ENCODE results near the gene TMEM248. TPM values are rescaled to one million over a fixed set of nuclear protein-coding genes. Genes with fewer than 3 reads are reported as not detected.

TMEM248 gene
- total RNA-seq, 6 donors from 2014 or later: 55.5 to 153 (median 111) TPM

DNA sequence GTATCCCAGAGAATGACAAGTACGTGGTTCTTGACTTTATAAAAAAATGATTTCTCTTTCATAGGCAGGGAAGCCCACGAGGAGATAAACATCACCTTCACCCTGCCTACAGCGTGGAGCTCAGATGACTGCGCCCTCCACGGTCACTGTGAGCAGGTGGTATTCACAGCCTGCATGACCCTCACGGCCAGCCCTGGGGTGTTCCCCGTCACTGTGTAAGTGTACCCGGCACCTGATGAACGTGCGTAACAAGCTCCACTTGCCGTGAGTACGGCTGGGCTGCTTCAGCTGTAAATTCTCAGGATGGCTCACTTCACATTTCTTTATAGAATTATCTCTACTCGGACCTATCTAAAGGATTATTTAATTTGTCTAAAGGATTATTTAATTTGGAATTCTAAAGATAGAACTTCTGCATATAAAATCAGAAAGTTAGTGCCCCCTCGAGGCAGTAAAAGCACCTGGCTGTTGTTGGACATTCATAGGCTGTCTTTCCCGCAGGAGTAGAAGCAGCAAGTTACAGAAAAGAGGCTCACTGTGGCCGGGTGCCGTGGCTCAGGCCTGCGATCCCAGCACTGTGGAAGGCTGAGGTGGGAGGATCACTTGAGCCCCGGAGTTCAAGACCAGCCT is 27.6 kb downstream of the TMEM248 start:
- Histone ChIP-seq H3K4me1 (peaks cover 0 to 11% (median 5%) of the 10 kb centered on the region in 4 donors), H3K27ac (no peak overlapping the region), H3K4me3 (no peak overlapping the region), H3K27me3 (no peaks in the 10 kb centered on the region), H3K36me3 (peaks cover 45 to 99% (median 75%) of the 10 kb centered on the region in 4 donors), H3K9me3 (no peaks in the 10 kb centered on the region)
- no peak for TF ChIP-seq POLR2A (IDR thresholded peaks at IDR 0.05)
- TF ChIP-seq, protein P1, sequence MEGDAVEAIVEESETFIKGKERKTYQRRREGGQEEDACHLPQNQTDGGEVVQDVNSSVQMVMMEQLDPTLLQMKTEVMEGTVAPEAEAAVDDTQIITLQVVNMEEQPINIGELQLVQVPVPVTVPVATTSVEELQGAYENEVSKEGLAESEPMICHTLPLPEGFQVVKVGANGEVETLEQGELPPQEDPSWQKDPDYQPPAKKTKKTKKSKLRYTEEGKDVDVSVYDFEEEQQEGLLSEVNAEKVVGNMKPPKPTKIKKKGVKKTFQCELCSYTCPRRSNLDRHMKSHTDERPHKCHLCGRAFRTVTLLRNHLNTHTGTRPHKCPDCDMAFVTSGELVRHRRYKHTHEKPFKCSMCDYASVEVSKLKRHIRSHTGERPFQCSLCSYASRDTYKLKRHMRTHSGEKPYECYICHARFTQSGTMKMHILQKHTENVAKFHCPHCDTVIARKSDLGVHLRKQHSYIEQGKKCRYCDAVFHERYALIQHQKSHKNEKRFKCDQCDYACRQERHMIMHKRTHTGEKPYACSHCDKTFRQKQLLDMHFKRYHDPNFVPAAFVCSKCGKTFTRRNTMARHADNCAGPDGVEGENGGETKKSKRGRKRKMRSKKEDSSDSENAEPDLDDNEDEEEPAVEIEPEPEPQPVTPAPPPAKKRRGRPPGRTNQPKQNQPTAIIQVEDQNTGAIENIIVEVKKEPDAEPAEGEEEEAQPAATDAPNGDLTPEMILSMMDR (IDR thresholded peaks at IDR 0.05): no peak
- TF ChIP-seq EP300 (IDR thresholded peaks at IDR 0.05): no peak
- no peak for TF ChIP-seq POLR2AphosphoS5 (IDR thresholded peaks at IDR 0.05)
- DNase-seq (no peak), ATAC-seq (ENCODE audit: low FRiP score in 2 of 2) (no peak)
- WGBS, 2 donors: 93 to 96% methylated on average over 19 of the region's 19 CpGs

DNA sequence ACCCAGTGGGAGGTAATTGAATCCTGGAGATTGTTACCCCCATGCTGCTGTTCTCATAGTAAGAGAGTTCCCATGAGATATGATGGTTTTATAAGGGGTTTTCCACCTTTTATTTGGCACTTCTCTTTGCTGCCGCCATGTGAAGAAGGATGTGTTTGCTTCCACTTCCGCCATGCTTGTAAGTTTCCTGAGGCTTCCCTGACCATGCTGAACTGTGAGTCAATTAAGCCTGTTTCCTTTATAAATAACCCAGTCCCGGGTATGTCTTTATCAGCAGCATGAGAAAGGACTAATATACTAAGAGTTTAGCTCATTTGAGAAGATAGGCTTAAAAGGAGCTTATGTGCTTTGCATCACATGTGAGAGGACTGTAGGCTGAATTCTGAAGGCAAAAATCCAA is 29.3 kb downstream of the TMEM248 start:
- WGBS, 2 donors: 73 to 80% methylated on average over 3 of the region's 3 CpGs
- TF ChIP-seq POLR2A (IDR thresholded peaks at IDR 0.05) (no peak), POLR2AphosphoS5 (IDR thresholded peaks at IDR 0.05) (no peak), EP300 (IDR thresholded peaks at IDR 0.05) (no peak)
- TF ChIP-seq, protein P1 (IDR thresholded peaks at IDR 0.05): no peak
- Histone ChIP-seq H3K9me3 (no peaks in the 10 kb centered on the region), H3K36me3 (peaks cover 39 to 97% (median 73%) of the 10 kb centered on the region in 4 donors), H3K27me3 (no peaks in the 10 kb centered on the region), H3K4me3 (no peak overlapping the region), H3K27ac (no peak overlapping the region), H3K4me1 (peaks cover 0 to 11% (median 5%) of the 10 kb centered on the region in 4 donors)
- DNase-seq (no peak), ATAC-seq (ENCODE audit: low FRiP score in 2 of 2) (no peak)

DNA sequence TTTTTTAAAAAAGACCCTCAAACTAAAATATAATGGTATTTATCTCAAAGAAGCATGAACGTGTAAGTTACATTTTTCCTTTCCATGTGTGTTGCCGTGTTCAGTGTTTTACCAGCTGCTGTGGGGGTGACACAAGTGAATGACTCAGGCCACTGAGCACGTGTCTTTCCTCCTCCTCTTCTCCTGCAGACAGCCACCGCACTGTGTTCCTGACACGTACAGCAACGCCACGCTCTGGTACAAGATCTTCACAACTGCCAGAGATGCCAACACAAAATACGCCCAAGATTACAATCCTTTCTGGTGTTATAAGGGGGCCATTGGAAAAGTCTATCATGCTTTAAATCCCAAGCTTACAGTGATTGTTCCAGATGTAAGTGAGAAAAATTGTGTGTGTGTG is 29.7 kb downstream of the TMEM248 start:
- peaks cover 41 to 97% (median 74%) of the 10 kb centered on the region in 4 donors for H3K36me3 ChIP-seq

DNA sequence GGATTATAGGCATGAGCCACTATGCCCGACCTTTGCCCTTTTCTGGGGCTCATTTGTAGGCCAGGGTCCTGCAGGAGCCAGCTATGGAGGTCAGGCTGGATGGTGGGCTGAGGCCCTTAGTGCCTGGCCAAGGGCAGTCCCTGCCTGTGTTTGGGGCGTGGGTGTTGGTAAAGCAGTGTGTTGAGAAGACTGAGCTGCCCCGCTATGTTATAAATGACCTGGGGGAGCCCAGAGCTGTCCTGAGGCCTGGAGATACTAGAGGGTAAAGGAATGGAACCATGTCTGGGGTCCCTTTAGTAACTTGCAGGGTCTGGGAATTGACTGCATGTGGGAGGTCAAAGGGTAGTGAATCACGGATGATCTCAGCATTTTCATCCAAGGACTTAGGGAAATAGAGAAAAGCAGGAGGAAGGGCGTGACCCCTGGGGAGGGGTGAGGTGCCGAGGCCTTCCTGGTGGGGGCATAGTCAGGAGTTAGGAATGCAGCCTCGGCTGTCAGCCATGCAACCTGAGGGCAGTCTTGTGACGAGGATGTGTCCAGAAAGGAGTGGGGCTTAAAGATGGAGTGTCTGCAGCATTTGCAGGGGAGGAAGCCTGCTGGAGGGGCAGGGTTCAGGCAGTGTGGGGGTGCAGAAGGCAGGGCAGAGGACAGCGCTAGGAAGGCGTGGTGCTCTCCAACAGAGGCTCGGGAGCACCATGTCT is 31.5 kb downstream of the TMEM248 start:
- Histone ChIP-seq H3K9me3 (no peaks in the 10 kb centered on the region), H3K27me3 (no peaks in the 10 kb centered on the region), H3K4me3 (no peak overlapping the region), H3K4me1 (no peaks in the 10 kb centered on the region), H3K36me3 (peaks cover 40 to 98% (median 78%) of the 10 kb centered on the region in 4 donors), H3K27ac (no peak overlapping the region)
- WGBS, 2 donors: 81 to 83% methylated on average over 11 of the region's 11 CpGs
- ATAC-seq (ENCODE audit: low FRiP score in 2 of 2) (peak in 1 of 2 donors; percentile 16), DNase-seq (no peak)
- TF ChIP-seq POLR2AphosphoS5 (IDR thresholded peaks at IDR 0.05) (no peak), POLR2A (IDR thresholded peaks at IDR 0.05) (no peak), EP300 (IDR thresholded peaks at IDR 0.05) (no peak)
- TF ChIP-seq, protein P1 (IDR thresholded peaks at IDR 0.05): no peak

More for the DNA sequence above, 29.7 kb downstream of the TMEM248 start:
- Histone ChIP-seq H3K4me1 (peaks cover 0 to 11% (median 5%) of the 10 kb centered on the region in 4 donors), H3K27ac (no peak overlapping the region), H3K27me3 (no peaks in the 10 kb centered on the region), H3K9me3 (no peaks in the 10 kb centered on the region), H3K4me3 (no peak overlapping the region)
- TF ChIP-seq POLR2AphosphoS5 (IDR thresholded peaks at IDR 0.05) (no peak), EP300 (IDR thresholded peaks at IDR 0.05) (no peak), POLR2A (IDR thresholded peaks at IDR 0.05) (no peak)
- TF ChIP-seq, protein P1 (IDR thresholded peaks at IDR 0.05): no peak
- ATAC-seq (ENCODE audit: low FRiP score in 2 of 2) (no peak), DNase-seq (no peak)
- 91 to 94% methylated on average over 8 of the region's 8 CpGs for WGBS, 2 donors
